Stomach (tissue), 4 donors: ENCODE measurements around the gene MAP3K5.

ENCODE experiments used
- CTCF ChIP-seq, 7 experiments: fragments of 450-650 bp in 4 of 7; fragments of 200-600 bp in 3 of 7; sonication (generic) in 3 of 7; IDR thresholded peaks; one replicate each; pipeline ENCODE4 v1.5.1; 2016 to 2019; ENCODE audit warnings: antibody characterized with exemption in 7 of 7, control low read depth in 2 of 7, mild to moderate bottlenecking in 1 of 7
- POLR2A ChIP-seq, 4 donors: fragments of 450-650 bp; IDR thresholded peaks; one replicate each; pipeline ENCODE4 v1.6.1; 2016; ENCODE audit warnings: antibody characterized with exemption in 4 of 4, control low read depth in 2 of 4, mild to moderate bottlenecking in 1 of 4, moderate library complexity in 1 of 4
- POLR2AphosphoS5 ChIP-seq, 3 donors: sonication (generic); formaldehyde crosslinking; IDR thresholded peaks; one replicate each; pipeline ENCODE4 v1.6.1; 2016; ENCODE audit warnings: antibody characterized with exemption in 3 of 3

- TF ChIP-seq CTCF (IDR thresholded peaks at IDR 0.05) (no peak), POLR2AphosphoS5 (IDR thresholded peaks at IDR 0.05) (no peak), POLR2A (IDR thresholded peaks at IDR 0.05) (no peak)
Measured at GRCh38 chr6:136766274-136766673, 26.0 kb downstream of the MAP3K5 start.
